ENCODE results near the gene CHSY1. TPM values are rescaled to one million over a fixed set of nuclear protein-coding genes. Genes with fewer than 3 reads are reported as not detected.
A peak's percentile ranks its signal among the peaks of the same experiment; 100 is the strongest.

CHSY1 gene
- polyA plus RNA-seq, 1 donor from 2014 or later: 1.1 TPM

- Mint-ChIP-seq H3K36me3 (peaks cover 2% of the 10 kb centered on the region), H3K9me3 (peaks cover 0 to 3% (median 0%) of the 10 kb centered on the region in 3 donors)
Measured at GRCh38 chr15:101148881-101149664, 102.8 kb downstream of the CHSY1 start.

GRCh38 chr15:101148166-101148880 lies 103.5 kb downstream of the CHSY1 start:
- Mint-ChIP-seq H3K4me1 (peaks cover 10 to 14% (median 13%) of the 10 kb centered on the region in 3 donors), H3K36me3 (no peaks in the 10 kb centered on the region), H3K4me3 (peak overlapping the region in 1 of 4 donors; percentile 44), H3K27ac (peak overlapping the region in 1 of 3 donors; percentile 39), H3K27me3 (peaks cover 5% of the 10 kb centered on the region), H3K9me3 (peaks cover 0 to 3% (median 0%) of the 10 kb centered on the region in 3 donors)

More at GRCh38 chr15:101148881-101149664, 102.8 kb downstream of the CHSY1 start:
- Mint-ChIP-seq H3K27ac (peak overlapping the region in 1 of 3 donors; percentile 39), H3K4me3 (peak overlapping the region in 1 of 4 donors; percentile 44), H3K4me1 (peaks cover 10 to 14% (median 13%) of the 10 kb centered on the region in 3 donors), H3K27me3 (peaks cover 5% of the 10 kb centered on the region)

GRCh38 chr15:101147181-101147580 lies 104.7 kb downstream of the CHSY1 start:
- Mint-ChIP-seq H3K4me3 (peak overlapping the region in 1 of 4 donors; percentile 23), H3K27me3 (peaks cover 5% of the 10 kb centered on the region), H3K4me1 (peaks cover 10 to 14% (median 13%) of the 10 kb centered on the region in 3 donors), H3K36me3 (peaks cover 3% of the 10 kb centered on the region), H3K9me3 (peaks cover 0 to 3% (median 0%) of the 10 kb centered on the region in 3 donors), H3K27ac (no peak overlapping the region)

- H3K4me1 Mint-ChIP-seq: peaks cover 6 to 11% (median 8%) of the 10 kb centered on the region in 3 donors
- H3K4me3 Mint-ChIP-seq: no peak overlapping the region
- no peak overlapping the region for H3K27ac Mint-ChIP-seq
- H3K9me3 Mint-ChIP-seq: peaks cover 0 to 3% (median 0%) of the 10 kb centered on the region in 3 donors
- H3K36me3 Mint-ChIP-seq: peaks cover 3% of the 10 kb centered on the region
- H3K27me3 Mint-ChIP-seq: peaks cover 3% of the 10 kb centered on the region
Measured at GRCh38 chr15:101146118-101146702, 105.6 kb downstream of the CHSY1 start.

GRCh38 chr15:101145362-101145761 lies 106.5 kb downstream of the CHSY1 start:
- H3K36me3 Mint-ChIP-seq: peaks cover 3% of the 10 kb centered on the region
- H3K4me1 Mint-ChIP-seq: peaks cover 2 to 5% (median 4%) of the 10 kb centered on the region in 3 donors
- no peak overlapping the region for H3K4me3 Mint-ChIP-seq
- H3K27ac Mint-ChIP-seq: no peak overlapping the region
- H3K27me3 Mint-ChIP-seq: peaks cover 2% of the 10 kb centered on the region
- peaks cover 0 to 3% (median 0%) of the 10 kb centered on the region in 3 donors for H3K9me3 Mint-ChIP-seq

- H3K9me3 Mint-ChIP-seq: peaks cover 0 to 3% (median 0%) of the 10 kb centered on the region in 3 donors
- peaks cover 4% of the 10 kb centered on the region for H3K27me3 Mint-ChIP-seq
- H3K27ac Mint-ChIP-seq: no peak overlapping the region
- peaks cover 12 to 16% (median 13%) of the 10 kb centered on the region in 3 donors for H3K4me1 Mint-ChIP-seq
- no peak overlapping the region for H3K4me3 Mint-ChIP-seq
- H3K36me3 Mint-ChIP-seq: peaks cover 6% of the 10 kb centered on the region
Measured at GRCh38 chr15:101143321-101143720, 108.5 kb downstream of the CHSY1 start.

GRCh38 chr15:101142711-101143110 lies 109.1 kb downstream of the CHSY1 start:
- Mint-ChIP-seq H3K27ac (no peak overlapping the region), H3K27me3 (peaks cover 2% of the 10 kb centered on the region), H3K36me3 (peaks cover 6% of the 10 kb centered on the region), H3K4me1 (peaks cover 13 to 18% (median 16%) of the 10 kb centered on the region in 3 donors), H3K9me3 (peaks cover 0 to 3% (median 0%) of the 10 kb centered on the region in 3 donors), H3K4me3 (no peak overlapping the region)

- H3K4me3 Mint-ChIP-seq: no peak overlapping the region
- peaks cover 0 to 3% (median 0%) of the 10 kb centered on the region in 3 donors for H3K9me3 Mint-ChIP-seq
- peaks cover 6% of the 10 kb centered on the region for H3K36me3 Mint-ChIP-seq
- peaks cover 2% of the 10 kb centered on the region for H3K27me3 Mint-ChIP-seq
- peaks cover 19 to 23% (median 21%) of the 10 kb centered on the region in 3 donors for H3K4me1 Mint-ChIP-seq
- no peak overlapping the region for H3K27ac Mint-ChIP-seq
Measured at GRCh38 chr15:101141926-101142527, 109.8 kb downstream of the CHSY1 start.

GRCh38 chr15:101140697-101141065 lies 111.2 kb downstream of the CHSY1 start:
- Mint-ChIP-seq H3K4me1 (peaks cover 30 to 36% (median 35%) of the 10 kb centered on the region in 3 donors), H3K4me3 (no peak overlapping the region), H3K36me3 (peaks cover 6% of the 10 kb centered on the region), H3K9me3 (peaks cover 0 to 3% (median 0%) of the 10 kb centered on the region in 3 donors), H3K27ac (no peak overlapping the region), H3K27me3 (peaks cover 2% of the 10 kb centered on the region)

- Mint-ChIP-seq H3K36me3 (peaks cover 6% of the 10 kb centered on the region), H3K9me3 (no peaks in the 10 kb centered on the region), H3K4me3 (peak overlapping the region; percentile 10 to 89 (median 58)), H3K27ac (peak overlapping the region; percentile 14 to 65 (median 62)), H3K4me1 (peaks cover 35 to 41% (median 40%) of the 10 kb centered on the region in 3 donors), H3K27me3 (peaks cover 2% of the 10 kb centered on the region)
Measured at GRCh38 chr15:101139986-101140696, 111.7 kb downstream of the CHSY1 start.

- H3K4me1 Mint-ChIP-seq: peaks cover 36 to 41% (median 40%) of the 10 kb centered on the region in 3 donors
- H3K9me3 Mint-ChIP-seq: peaks cover 0 to 2% (median 0%) of the 10 kb centered on the region in 3 donors
- peaks cover 6% of the 10 kb centered on the region for H3K36me3 Mint-ChIP-seq
- peaks cover 2% of the 10 kb centered on the region for H3K27me3 Mint-ChIP-seq
- peak overlapping the region in 1 of 3 donors; percentile 62 for H3K27ac Mint-ChIP-seq
- H3K4me3 Mint-ChIP-seq: peak overlapping the region in 2 of 4 donors; percentile 5 to 89
Measured at GRCh38 chr15:101138913-101139880, 112.7 kb downstream of the CHSY1 start.

GRCh38 chr15:101138086-101138660 lies 113.7 kb downstream of the CHSY1 start:
- Mint-ChIP-seq H3K4me3 (no peak overlapping the region), H3K27ac (no peak overlapping the region), H3K4me1 (peaks cover 36 to 41% (median 40%) of the 10 kb centered on the region in 3 donors)

More at GRCh38 chr15:101138086-101138660, 113.7 kb downstream of the CHSY1 start:
- Mint-ChIP-seq H3K27me3 (peaks cover 2% of the 10 kb centered on the region), H3K9me3 (peaks cover 0 to 2% (median 0%) of the 10 kb centered on the region in 3 donors), H3K36me3 (peaks cover 6% of the 10 kb centered on the region)
